HEK293 (cell line): ENCODE results near the gene TMEM183A.

Experiments
- CTCF ChIA-PET: fragments of 350-600 bp; formaldehyde crosslinking; extraction: SDS; loops from one replicate; lab custom pipeline; 2021; ENCODE audit warnings: antibody characterized with exemption; lab: Yijun Ruan, JAX
- POLR2A ChIA-PET: fragments of 300-600 bp; formaldehyde crosslinking; extraction: SDS; loops from one replicate; lab custom pipeline; 2020; ENCODE audit warnings: antibody characterized with exemption, inconsistent platforms; lab: Yijun Ruan, JAX
- H3K27ac ChIP-seq: fragments of 200-500 bp; sonication (Bioruptor generic); 2 replicates; pipeline ENCODE4 v1.5.1; 2014; ENCODE audit warnings: low read depth, low read length, control low read depth, inconsistent platforms; ENCODE audit errors: extremely low read depth
- H3K36me3 ChIP-seq, 2 experiments: fragments of 200-500 bp in 1 of 2; sonication (Bioruptor generic) in 1 of 2; 1 replicate in 1 of 2; 2 replicates in 1 of 2; pipeline ENCODE4 v1.5.1; 2014 to 2017; ENCODE audit warnings: inconsistent platforms in 2 of 2, low read length in 2 of 2; ENCODE audit not compliant: control insufficient read depth in 2 of 2, insufficient read depth in 1 of 2
- H3K4me1 ChIP-seq: fragments of 200-500 bp; sonication (Bioruptor generic); 2 replicates; pipeline ENCODE4 v1.5.1; 2014; ENCODE audit warnings: mild to moderate bottlenecking, low read length, inconsistent platforms; ENCODE audit not compliant: control insufficient read depth, insufficient read depth
- H3K4me3 ChIP-seq: 2 replicates; pipeline ENCODE4 v1.5.1; 2011; ENCODE audit warnings: low read depth, mild to moderate bottlenecking, control low read depth, low read length, moderate library complexity
- H3K9me3 ChIP-seq: fragments of 200-500 bp; sonication (Bioruptor generic); 2 replicates; pipeline ENCODE4 v1.5.1; 2014; ENCODE audit warnings: low read depth, low read length, inconsistent platforms; ENCODE audit not compliant: control insufficient read depth, insufficient read depth
- EGR2 ChIP-seq: fragments of 450-650 bp; formaldehyde crosslinking; IDR thresholded peaks from 2 replicates; pipeline ENCODE4 v1.5.1; 2016; ENCODE audit warnings: low read depth, missing biosample characterization, missing genetic modification characterization
- KLF8 ChIP-seq: fragments of 450-650 bp; formaldehyde crosslinking; IDR thresholded peaks from 2 replicates; pipeline ENCODE4 v1.5.1; 2016; ENCODE audit warnings: missing biosample characterization, missing genetic modification characterization
- SALL2 ChIP-seq: fragments of 450-650 bp; formaldehyde crosslinking; IDR thresholded peaks from 2 replicates; pipeline ENCODE4 v1.5.0; 2017; ENCODE audit warnings: missing biosample characterization, mild to moderate bottlenecking, missing genetic modification characterization, borderline replicate concordance
- SCRT1 ChIP-seq: fragments of 450-650 bp; formaldehyde crosslinking; IDR thresholded peaks from 2 replicates; pipeline ENCODE4 v1.5.1; 2016; ENCODE audit warnings: missing biosample characterization, missing genetic modification characterization, borderline replicate concordance
- SP2 ChIP-seq: fragments of 450-650 bp; formaldehyde crosslinking; IDR thresholded peaks from 2 replicates; pipeline ENCODE4 v1.5.1; 2016; ENCODE audit warnings: missing biosample characterization, missing genetic modification characterization
- SP3 ChIP-seq: fragments of 450-650 bp; formaldehyde crosslinking; IDR thresholded peaks from 2 replicates; pipeline ENCODE4 v1.5.1; 2016; ENCODE audit warnings: missing biosample characterization, missing genetic modification characterization
- SP7 ChIP-seq: fragments of 450-650 bp; formaldehyde crosslinking; IDR thresholded peaks from 2 replicates; pipeline ENCODE4 v1.5.1; 2016; ENCODE audit warnings: missing biosample characterization, missing genetic modification characterization
- YY2 ChIP-seq: fragments of 450-650 bp; formaldehyde crosslinking; IDR thresholded peaks from 2 replicates; pipeline ENCODE4 v1.5.1; 2016; ENCODE audit warnings: missing biosample characterization, missing genetic modification characterization
- ZFHX2 ChIP-seq: fragments of 450-650 bp; formaldehyde crosslinking; conservative IDR thresholded peaks from 2 replicates; pipeline ENCODE4 v1.5.1; 2016; ENCODE audit warnings: missing biosample characterization, missing genetic modification characterization
- ZIC2 ChIP-seq: fragments of 450-650 bp; formaldehyde crosslinking; IDR thresholded peaks from 2 replicates; pipeline ENCODE4 v1.5.1; 2016; ENCODE audit warnings: missing biosample characterization, missing genetic modification characterization
- ZNF140 ChIP-seq: fragments of 450-650 bp; formaldehyde crosslinking; IDR thresholded peaks from 2 replicates; pipeline ENCODE4 v1.5.1; 2016; ENCODE audit warnings: missing biosample characterization, missing genetic modification characterization
- ZNF174 ChIP-seq: fragments of 450-650 bp; formaldehyde crosslinking; IDR thresholded peaks from 2 replicates; pipeline ENCODE4 v1.5.0; 2017; ENCODE audit warnings: missing biosample characterization, mild to moderate bottlenecking, missing genetic modification characterization
- ZNF324 ChIP-seq: fragments of 450-650 bp; formaldehyde crosslinking; IDR thresholded peaks from 2 replicates; pipeline ENCODE4 v1.5.1; 2016; ENCODE audit warnings: missing biosample characterization, missing genetic modification characterization
- ZNF350 ChIP-seq: fragments of 450-650 bp; formaldehyde crosslinking; IDR thresholded peaks from 2 replicates; pipeline ENCODE4 v1.5.0; 2017; ENCODE audit warnings: missing biosample characterization, mild to moderate bottlenecking, missing genetic modification characterization
- ZNF624 ChIP-seq: fragments of 450-650 bp; formaldehyde crosslinking; IDR thresholded peaks from 2 replicates; pipeline ENCODE4 v1.5.1; 2017; ENCODE audit warnings: missing biosample characterization, missing genetic modification characterization
- ZNF664 ChIP-seq: fragments of 450-650 bp; formaldehyde crosslinking; IDR thresholded peaks from 2 replicates; pipeline ENCODE4 v1.5.1; 2016; ENCODE audit warnings: missing biosample characterization, missing genetic modification characterization
- ZNF670 ChIP-seq: fragments of 450-650 bp; formaldehyde crosslinking; IDR thresholded peaks from 2 replicates; pipeline ENCODE4 v1.5.1; 2016; ENCODE audit warnings: missing biosample characterization, missing genetic modification characterization, low read depth
- ZNF747 ChIP-seq: fragments of 450-650 bp; formaldehyde crosslinking; IDR thresholded peaks from 2 replicates; pipeline ENCODE4 v1.5.1; 2016; ENCODE audit warnings: missing biosample characterization, missing genetic modification characterization
- TF ChIP-seq, protein P1 (sequence below): IDR thresholded peaks from 2 replicates; pipeline ENCODE4 v1.6.1; 2011; ENCODE audit warnings: mild to moderate bottlenecking, low read depth, low read length, borderline replicate concordance
- TF ChIP-seq, protein P2 (sequence below): fragments of 450-650 bp; formaldehyde crosslinking; IDR thresholded peaks from 2 replicates; pipeline ENCODE4 v1.5.1; 2016; ENCODE audit warnings: missing biosample characterization, missing genetic modification characterization
- TF ChIP-seq, protein P3 (sequence below): fragments of 450-650 bp; formaldehyde crosslinking; IDR thresholded peaks from 2 replicates; pipeline ENCODE4 v1.5.1; 2017; ENCODE audit warnings: missing biosample characterization, missing genetic modification characterization
- TF ChIP-seq, protein P4 (sequence below): fragments of 450-650 bp; formaldehyde crosslinking; IDR thresholded peaks from 2 replicates; pipeline ENCODE4 v1.5.1; 2016; ENCODE audit warnings: missing biosample characterization, missing genetic modification characterization, low read depth

TMEM183A gene

DNA sequence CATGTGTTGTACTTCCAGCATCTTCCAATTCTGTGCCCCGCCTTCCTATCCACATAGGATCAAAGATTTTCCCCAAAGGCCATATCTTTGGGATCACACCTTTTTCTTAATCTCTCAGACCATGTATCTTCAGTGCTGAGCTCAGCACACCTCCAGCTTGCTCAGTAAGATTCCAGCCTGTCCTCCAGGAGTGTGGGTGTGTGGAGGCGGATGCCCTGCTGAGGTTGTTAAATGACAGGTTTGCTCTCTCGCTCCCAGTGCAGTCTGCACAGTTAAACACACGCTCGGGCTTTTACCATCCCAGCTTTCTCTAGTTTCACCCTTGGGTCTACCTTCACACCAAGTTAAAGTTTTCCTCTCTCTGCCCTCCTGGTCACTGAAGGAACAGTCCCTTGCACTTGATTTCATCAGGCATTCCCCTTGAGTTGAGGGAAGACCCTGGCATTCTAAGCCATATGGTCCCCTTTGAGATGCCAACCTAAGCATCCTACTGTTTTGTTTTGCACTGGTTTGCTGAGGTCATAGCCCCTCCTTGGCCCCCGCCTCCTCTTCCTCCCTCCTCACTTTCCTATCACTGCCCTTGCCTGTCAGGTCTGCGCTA is 64.9 kb downstream of the TMEM183A start:
- ChIA-PET POLR2A (no interaction called here), CTCF (interaction anchor here (0.7 to 2.1 kb wide), 4 partner anchors 12 to 100 kb away, joined by 3 to 9 read pairs (median 4); no protein-coding TSS in a partner anchor)

DNA sequence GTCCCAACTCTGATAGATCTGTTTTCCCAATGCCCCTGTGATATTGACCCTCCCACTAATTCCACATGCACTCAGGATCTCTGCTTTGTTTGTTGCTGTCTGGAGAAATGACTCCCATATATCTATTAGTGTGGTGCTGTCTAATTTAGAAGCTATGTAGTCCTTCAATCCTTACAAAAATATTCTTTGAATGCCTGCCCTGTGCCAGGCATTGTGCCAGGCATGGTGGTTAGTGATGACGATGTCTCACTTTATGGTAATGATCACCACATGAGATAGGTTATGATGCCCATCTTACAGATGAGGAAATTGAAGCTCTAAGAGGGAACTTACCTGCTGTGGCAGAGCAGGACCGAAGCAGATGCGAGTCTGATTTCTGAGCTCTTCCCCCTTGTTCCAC is 65.7 kb downstream of the TMEM183A start:
- H3K4me1 ChIP-seq = no peaks in the 10 kb centered on the region
- no peaks in the 10 kb centered on the region; a peak in 1 of 3 replicates for H3K36me3 ChIP-seq
- H3K27ac ChIP-seq = no peak overlapping the region
- H3K4me3 ChIP-seq = no peak overlapping the region
- ChIA-PET POLR2A (interaction anchor here (0.6 kb wide), 1 partner anchor 255 kb away, joined by 5 read pairs; no protein-coding TSS in a partner anchor), CTCF (interaction anchor here (0.6 to 2.1 kb wide), 6 partner anchors 10 to 198 kb away, joined by 3 to 4 read pairs (median 4); no protein-coding TSS in a partner anchor)
- no peak for TF ChIP-seq SALL2
- H3K9me3 ChIP-seq = no peaks in the 10 kb centered on the region

More for the DNA sequence above, 64.9 kb downstream of the TMEM183A start:
- no peaks in the 10 kb centered on the region; a peak in 1 of 3 replicates for H3K36me3 ChIP-seq
- H3K4me3 ChIP-seq = no peak overlapping the region
- no peaks in the 10 kb centered on the region for H3K9me3 ChIP-seq
- no peaks in the 10 kb centered on the region for H3K4me1 ChIP-seq
- peak; percentile 84 for TF ChIP-seq EGR2 (tag by site-specific recombination)
- TF ChIP-seq ZNF140 (tag by site-specific recombination) = no peak
- TF ChIP-seq SP7 (tag by site-specific recombination) = peak; percentile 34; the same call in 1 of the 2 replicates
- no peak for TF ChIP-seq SCRT1 (tag by site-specific recombination)
- TF ChIP-seq, protein P1, sequence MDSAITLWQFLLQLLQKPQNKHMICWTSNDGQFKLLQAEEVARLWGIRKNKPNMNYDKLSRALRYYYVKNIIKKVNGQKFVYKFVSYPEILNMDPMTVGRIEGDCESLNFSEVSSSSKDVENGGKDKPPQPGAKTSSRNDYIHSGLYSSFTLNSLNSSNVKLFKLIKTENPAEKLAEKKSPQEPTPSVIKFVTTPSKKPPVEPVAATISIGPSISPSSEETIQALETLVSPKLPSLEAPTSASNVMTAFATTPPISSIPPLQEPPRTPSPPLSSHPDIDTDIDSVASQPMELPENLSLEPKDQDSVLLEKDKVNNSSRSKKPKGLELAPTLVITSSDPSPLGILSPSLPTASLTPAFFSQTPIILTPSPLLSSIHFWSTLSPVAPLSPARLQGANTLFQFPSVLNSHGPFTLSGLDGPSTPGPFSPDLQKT = no peak
- no peak for TF ChIP-seq ZNF747 (tag by site-specific recombination)
- peak; percentile 94 for TF ChIP-seq ZFHX2 (tag by site-specific recombination)
- TF ChIP-seq ZNF624 (tag by site-specific recombination) = no peak
- no peak overlapping the region for H3K27ac ChIP-seq

DNA sequence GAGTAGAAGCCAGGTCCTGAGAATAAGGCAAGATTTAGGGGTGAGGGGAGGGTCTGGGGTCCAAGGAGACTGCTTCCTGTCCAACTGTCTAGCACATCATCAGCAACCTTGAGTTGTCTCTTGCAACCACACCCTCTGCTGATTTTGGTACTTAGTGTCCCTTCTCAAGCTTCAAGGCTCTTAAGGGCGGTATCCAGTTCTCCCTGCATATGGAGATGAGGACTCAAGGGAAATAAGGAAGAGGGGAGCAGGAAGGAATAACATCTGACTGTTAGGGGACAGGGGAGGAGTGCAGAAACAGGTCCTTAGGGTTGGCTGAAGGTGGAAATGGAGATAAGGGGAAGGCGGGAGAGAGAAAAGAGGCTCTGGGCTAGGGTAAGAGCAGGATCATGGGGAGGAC is 66.3 kb downstream of the TMEM183A start:
- no peak overlapping the region for H3K4me3 ChIP-seq
- TF ChIP-seq ZIC2 (tag by site-specific recombination) (no peak), SP7 (tag by site-specific recombination) (no peak), ZNF350 (tag by site-specific recombination) (no peak), ZNF664 (tag by site-specific recombination) (no peak), SP2 (tag by site-specific recombination) (no peak), ZNF174 (tag by site-specific recombination) (no peak), YY2 (tag by site-specific recombination) (no peak), SP3 (tag by site-specific recombination) (no peak), ZNF324 (tag by site-specific recombination) (no peak), ZNF670 (no peak), KLF8 (tag by site-specific recombination) (no peak)
- TF ChIP-seq, protein P2, sequence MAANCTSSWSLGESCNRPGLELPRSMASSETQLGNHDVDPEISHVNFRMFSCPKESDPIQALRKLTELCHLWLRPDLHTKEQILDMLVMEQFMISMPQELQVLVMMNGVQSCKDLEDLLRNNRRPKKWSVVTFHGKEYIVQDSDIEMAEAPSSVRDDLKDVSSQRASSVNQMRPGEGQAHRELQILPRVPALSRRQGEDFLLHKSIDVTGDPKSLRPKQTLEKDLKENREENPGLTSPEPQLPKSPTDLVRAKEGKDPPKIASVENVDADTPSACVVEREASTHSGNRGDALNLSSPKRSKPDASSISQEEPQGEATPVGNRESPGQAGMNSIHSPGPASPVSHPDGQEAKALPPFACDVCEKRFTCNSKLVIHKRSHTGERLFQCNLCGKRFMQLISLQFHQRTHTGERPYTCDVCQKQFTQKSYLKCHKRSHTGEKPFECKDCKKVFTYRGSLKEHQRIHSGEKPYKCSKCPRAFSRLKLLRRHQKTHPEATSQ (tag by site-specific recombination) = no peak
- TF ChIP-seq, protein P3, sequence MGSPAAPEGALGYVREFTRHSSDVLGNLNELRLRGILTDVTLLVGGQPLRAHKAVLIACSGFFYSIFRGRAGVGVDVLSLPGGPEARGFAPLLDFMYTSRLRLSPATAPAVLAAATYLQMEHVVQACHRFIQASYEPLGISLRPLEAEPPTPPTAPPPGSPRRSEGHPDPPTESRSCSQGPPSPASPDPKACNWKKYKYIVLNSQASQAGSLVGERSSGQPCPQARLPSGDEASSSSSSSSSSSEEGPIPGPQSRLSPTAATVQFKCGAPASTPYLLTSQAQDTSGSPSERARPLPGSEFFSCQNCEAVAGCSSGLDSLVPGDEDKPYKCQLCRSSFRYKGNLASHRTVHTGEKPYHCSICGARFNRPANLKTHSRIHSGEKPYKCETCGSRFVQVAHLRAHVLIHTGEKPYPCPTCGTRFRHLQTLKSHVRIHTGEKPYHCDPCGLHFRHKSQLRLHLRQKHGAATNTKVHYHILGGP (tag by site-specific recombination) = no peak
- TF ChIP-seq, protein P4, sequence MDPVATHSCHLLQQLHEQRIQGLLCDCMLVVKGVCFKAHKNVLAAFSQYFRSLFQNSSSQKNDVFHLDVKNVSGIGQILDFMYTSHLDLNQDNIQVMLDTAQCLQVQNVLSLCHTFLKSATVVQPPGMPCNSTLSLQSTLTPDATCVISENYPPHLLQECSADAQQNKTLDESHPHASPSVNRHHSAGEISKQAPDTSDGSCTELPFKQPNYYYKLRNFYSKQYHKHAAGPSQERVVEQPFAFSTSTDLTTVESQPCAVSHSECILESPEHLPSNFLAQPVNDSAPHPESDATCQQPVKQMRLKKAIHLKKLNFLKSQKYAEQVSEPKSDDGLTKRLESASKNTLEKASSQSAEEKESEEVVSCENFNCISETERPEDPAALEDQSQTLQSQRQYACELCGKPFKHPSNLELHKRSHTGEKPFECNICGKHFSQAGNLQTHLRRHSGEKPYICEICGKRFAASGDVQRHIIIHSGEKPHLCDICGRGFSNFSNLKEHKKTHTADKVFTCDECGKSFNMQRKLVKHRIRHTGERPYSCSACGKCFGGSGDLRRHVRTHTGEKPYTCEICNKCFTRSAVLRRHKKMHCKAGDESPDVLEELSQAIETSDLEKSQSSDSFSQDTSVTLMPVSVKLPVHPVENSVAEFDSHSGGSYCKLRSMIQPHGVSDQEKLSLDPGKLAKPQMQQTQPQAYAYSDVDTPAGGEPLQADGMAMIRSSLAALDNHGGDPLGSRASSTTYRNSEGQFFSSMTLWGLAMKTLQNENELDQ (tag by site-specific recombination) = no peak
- ChIA-PET CTCF (interaction anchor here (0.6 to 2.1 kb wide), 6 partner anchors 10 to 197 kb away, joined by 3 to 4 read pairs (median 4); no protein-coding TSS in a partner anchor), POLR2A (no interaction called here)
- H3K27ac ChIP-seq = no peak overlapping the region
- H3K9me3 ChIP-seq = no peaks in the 10 kb centered on the region
- no peaks in the 10 kb centered on the region; a peak in 1 of 3 replicates for H3K36me3 ChIP-seq
- H3K4me1 ChIP-seq = no peaks in the 10 kb centered on the region
